CD4-positive, CD25-positive, alpha-beta regulatory T cell (primary cell): ENCODE measurements around the gene INPP4B. TPM values are rescaled to one million over a fixed set of nuclear protein-coding genes. Genes with fewer than 3 reads are reported as not detected.

Experiments
- ATAC-seq, 2 donors: fragments of 150-1000 bp; cut with Tn5 transposase; one replicate each; pipeline ENCODE4 v1.10.0; 2021; ENCODE audit warnings: low read depth in 2 of 2, moderate number of reproducible peaks in 2 of 2, moderate library complexity in 1 of 2
- DNase-seq, 3 donors: peaks; one replicate each; pipeline versions ENCODE4 v3.0.0 to v3.0.0-alpha.2; 2012 to 2022; ENCODE audit warnings: mixed read lengths in 1 of 3
- H3K27ac ChIP-seq: one replicate; pipeline ENCODE4 v1.7.0; 2013; ENCODE audit warnings: mild to moderate bottlenecking, low read length; ENCODE audit not compliant: insufficient read depth, poor library complexity, severe bottlenecking
- H3K27me3 ChIP-seq: one replicate; pipeline ENCODE4 v1.7.0; 2013; ENCODE audit warnings: low read length; ENCODE audit not compliant: control insufficient read depth, insufficient read depth
- H3K36me3 ChIP-seq: one replicate; pipeline ENCODE4 v1.7.0; 2013; ENCODE audit warnings: mild to moderate bottlenecking, low read length, moderate library complexity; ENCODE audit not compliant: control insufficient read depth, insufficient read depth
- H3K4me1 ChIP-seq: 2 replicates; pipeline ENCODE4 v1.7.0; 2013; ENCODE audit warnings: mild to moderate bottlenecking, low read length; ENCODE audit not compliant: insufficient read depth, control insufficient read depth, poor library complexity, severe bottlenecking
- H3K4me3 ChIP-seq: one replicate; pipeline ENCODE4 v1.7.0; 2013; ENCODE audit warnings: low read depth, mild to moderate bottlenecking, low read length, moderate library complexity
- H3K9me3 ChIP-seq, 2 experiments: 1 replicate in 1 of 2; 2 replicates in 1 of 2; pipeline ENCODE4 v1.7.0; 2013; ENCODE audit warnings: low read length in 2 of 2, mild to moderate bottlenecking in 1 of 2, moderate library complexity in 1 of 2; ENCODE audit not compliant: control insufficient read depth in 2 of 2
- H3K27ac Mint-ChIP-seq, 3 donors: one replicate each; pipeline ENCODE4 v1.8.0; 2020 to 2022; ENCODE audit warnings: mild to moderate bottlenecking in 3 of 3, mixed read lengths in 3 of 3, moderate library complexity in 2 of 3
- H3K27me3 Mint-ChIP-seq: one replicate; pipeline ENCODE4 v1.8.0; 2022; ENCODE audit warnings: mild to moderate bottlenecking, mixed read lengths
- H3K36me3 Mint-ChIP-seq: one replicate; pipeline ENCODE4 v1.8.0; 2020; ENCODE audit warnings: mixed read lengths
- H3K4me1 Mint-ChIP-seq, 4 donors: one replicate each; pipeline ENCODE4 v1.8.0; 2020 to 2022; ENCODE audit warnings: mixed read lengths in 4 of 4, mild to moderate bottlenecking in 1 of 4
- H3K4me3 Mint-ChIP-seq, 4 donors: one replicate each; pipeline ENCODE4 v1.8.0; 2020 to 2022; ENCODE audit warnings: mild to moderate bottlenecking in 4 of 4, mixed read lengths in 4 of 4, moderate library complexity in 3 of 4
- H3K9me3 Mint-ChIP-seq, 7 donors: one replicate each; pipeline ENCODE4 v1.8.0; 2020 to 2022; ENCODE audit warnings: mixed read lengths in 7 of 7, mild to moderate bottlenecking in 3 of 7, moderate library complexity in 2 of 7
- polyA plus RNA-seq, 4 donors: library from polyadenylated mRNA; unstranded; fragments of 300-500 nt; fragmentation: Illumina TruSeq; gene quantifications; one replicate each; pipeline ENCODE4 v1.2.3, GENCODE V29; 2021
- total RNA-seq: library from RNA; stranded (reverse); gene quantifications from one replicate; pipeline ENCODE4 v1.2.3, GENCODE V29; 2022

The INPP4B gene
- total and polyA plus RNA-seq, 5 donors from 2014 or later: 37.6 to 89.4 (median 44.6) TPM

GRCh38 chr4:142044271-142044670 is 801.8 kb downstream of the INPP4B start:
- H3K4me3 ChIP-seq: no peak overlapping the region

DNA sequence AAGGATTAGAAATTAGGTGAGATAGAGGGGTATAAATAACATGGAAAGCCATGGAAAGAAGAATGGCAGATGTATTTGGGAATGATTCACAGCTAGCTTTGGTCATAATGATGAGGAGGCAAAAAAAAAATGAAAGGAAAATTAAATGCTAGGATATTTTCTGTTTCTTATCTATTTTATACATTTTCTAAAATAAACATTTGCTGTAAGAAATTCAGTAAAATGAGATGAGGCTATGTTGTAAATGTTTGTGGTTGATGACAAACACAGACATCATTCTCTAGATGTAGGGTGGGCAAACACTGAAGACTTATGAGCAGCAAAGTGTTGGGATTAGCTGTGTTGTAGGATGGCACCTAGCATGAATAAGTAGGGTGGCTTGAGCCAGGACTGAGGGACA is 802.6 kb downstream of the INPP4B start:
- no peaks in the 10 kb centered on the region for H3K27me3 Mint-ChIP-seq
- Histone ChIP-seq H3K36me3 (peaks cover 7% of the 10 kb centered on the region), H3K4me1 (no peaks in the 10 kb centered on the region), H3K27ac (no peak overlapping the region), H3K27me3 (no peaks in the 10 kb centered on the region), H3K4me3 (no peak overlapping the region), H3K9me3 (no peaks in the 10 kb centered on the region)
- ATAC-seq: no peak
- H3K9me3 Mint-ChIP-seq: no peaks in the 10 kb centered on the region
- H3K4me1 Mint-ChIP-seq: peaks cover 31 to 62% (median 36%) of the 10 kb centered on the region in 4 donors
- no peak overlapping the region for H3K4me3 Mint-ChIP-seq
- peak overlapping the region in 2 of 3 donors; percentile 2 to 43 for H3K27ac Mint-ChIP-seq
- no peak for DNase-seq
- peaks cover 31% of the 10 kb centered on the region for H3K36me3 Mint-ChIP-seq

More at GRCh38 chr4:142044271-142044670, 801.8 kb downstream of the INPP4B start:
- H3K27me3 Mint-ChIP-seq: no peaks in the 10 kb centered on the region
- Histone ChIP-seq H3K4me1 (no peaks in the 10 kb centered on the region), H3K27ac (no peak overlapping the region), H3K9me3 (no peaks in the 10 kb centered on the region), H3K27me3 (no peaks in the 10 kb centered on the region), H3K36me3 (peaks cover 7% of the 10 kb centered on the region)
- DNase-seq: no peak
- H3K36me3 Mint-ChIP-seq: peaks cover 34% of the 10 kb centered on the region
- peak overlapping the region in 1 of 3 donors; percentile 14 for H3K27ac Mint-ChIP-seq
- H3K4me1 Mint-ChIP-seq: peaks cover 28 to 62% (median 35%) of the 10 kb centered on the region in 4 donors
- ATAC-seq: no peak
- no peak overlapping the region for H3K4me3 Mint-ChIP-seq
- H3K9me3 Mint-ChIP-seq: no peaks in the 10 kb centered on the region

- no peaks in the 10 kb centered on the region for H3K27me3 ChIP-seq
- H3K27ac ChIP-seq: no peak overlapping the region
- H3K36me3 ChIP-seq: peaks cover 5% of the 10 kb centered on the region
- Mint-ChIP-seq H3K9me3 (no peaks in the 10 kb centered on the region), H3K27me3 (no peaks in the 10 kb centered on the region), H3K4me1 (peaks cover 33 to 51% (median 35%) of the 10 kb centered on the region in 4 donors), H3K36me3 (peaks cover 21% of the 10 kb centered on the region), H3K27ac (peak overlapping the region in 2 of 3 donors; percentile 2 to 39), H3K4me3 (no peak overlapping the region)
- ATAC-seq (no peak), DNase-seq (no peak)
- H3K9me3 ChIP-seq: no peaks in the 10 kb centered on the region
- H3K4me1 ChIP-seq: no peaks in the 10 kb centered on the region
- no peak overlapping the region for H3K4me3 ChIP-seq
Observed at GRCh38 chr4:142041788-142042187, 804.3 kb downstream of the INPP4B start.

GRCh38 chr4:142040043-142040442 is 806.1 kb downstream of the INPP4B start:
- H3K4me3 ChIP-seq: no peak overlapping the region
- Mint-ChIP-seq H3K36me3 (peaks cover 21% of the 10 kb centered on the region), H3K27me3 (no peaks in the 10 kb centered on the region), H3K27ac (peak overlapping the region in 2 of 3 donors; percentile 64 to 89), H3K9me3 (no peaks in the 10 kb centered on the region), H3K4me1 (peaks cover 30 to 45% (median 38%) of the 10 kb centered on the region in 4 donors), H3K4me3 (no peak overlapping the region)
- H3K36me3 ChIP-seq: peaks cover 7% of the 10 kb centered on the region
- ATAC-seq (no peak), DNase-seq (no peak)
- H3K9me3 ChIP-seq: no peaks in the 10 kb centered on the region
- no peaks in the 10 kb centered on the region for H3K4me1 ChIP-seq
- no peaks in the 10 kb centered on the region for H3K27me3 ChIP-seq
- H3K27ac ChIP-seq: no peak overlapping the region

DNA sequence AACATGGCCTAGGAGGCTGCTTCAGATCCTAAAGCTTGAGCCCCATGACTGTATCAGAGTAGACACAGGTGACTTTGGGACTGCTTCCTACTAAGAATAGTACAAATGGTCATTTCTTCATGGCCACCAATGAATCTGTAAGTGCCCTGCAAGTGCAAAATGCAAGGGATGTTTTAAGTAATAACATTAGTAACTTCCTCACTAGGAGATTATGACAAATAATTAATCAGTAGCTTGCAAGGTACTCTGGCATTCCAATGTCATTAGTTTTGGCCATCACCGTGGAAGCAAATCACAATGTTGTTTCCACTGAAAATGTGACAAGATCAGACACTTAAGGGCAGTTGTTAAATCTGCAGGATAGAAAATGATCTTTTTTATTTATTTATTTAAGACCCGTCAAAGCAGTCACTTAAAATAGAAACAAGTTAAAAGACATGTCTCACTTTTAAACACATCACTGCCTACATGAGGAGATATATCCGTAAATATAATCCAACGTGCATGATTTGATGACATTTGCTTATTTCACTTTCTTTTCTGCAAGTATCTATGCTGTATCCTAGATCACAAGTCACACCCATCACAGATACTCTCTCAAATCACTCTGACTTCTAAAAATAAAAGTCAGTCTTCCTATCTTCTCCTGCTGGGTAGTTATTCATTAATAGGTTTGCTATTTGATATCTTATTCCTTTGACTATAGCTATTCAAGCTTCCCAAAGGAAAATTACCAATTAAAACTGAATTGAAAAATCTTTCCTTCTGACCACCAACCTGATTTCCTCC is 809.1 kb downstream of the INPP4B start:
- Histone ChIP-seq H3K9me3 (no peaks in the 10 kb centered on the region), H3K27ac (no peak overlapping the region), H3K27me3 (no peaks in the 10 kb centered on the region), H3K36me3 (peaks cover 9% of the 10 kb centered on the region), H3K4me3 (no peak overlapping the region), H3K4me1 (no peaks in the 10 kb centered on the region)
- peaks cover 28 to 37% (median 29%) of the 10 kb centered on the region in 4 donors for H3K4me1 Mint-ChIP-seq
- ATAC-seq (no peak), DNase-seq (no peak)
- no peak overlapping the region for H3K4me3 Mint-ChIP-seq
- no peak overlapping the region for H3K27ac Mint-ChIP-seq
- H3K9me3 Mint-ChIP-seq: no peaks in the 10 kb centered on the region
- peaks cover 17% of the 10 kb centered on the region for H3K36me3 Mint-ChIP-seq
- no peaks in the 10 kb centered on the region for H3K27me3 Mint-ChIP-seq

- no peaks in the 10 kb centered on the region for H3K9me3 Mint-ChIP-seq
- Histone ChIP-seq H3K27ac (no peak overlapping the region), H3K9me3 (no peaks in the 10 kb centered on the region), H3K36me3 (peaks cover 9% of the 10 kb centered on the region), H3K27me3 (no peaks in the 10 kb centered on the region), H3K4me3 (no peak overlapping the region), H3K4me1 (no peaks in the 10 kb centered on the region)
- no peak overlapping the region for H3K4me3 Mint-ChIP-seq
- H3K36me3 Mint-ChIP-seq: peaks cover 17% of the 10 kb centered on the region
- ATAC-seq (no peak), DNase-seq (no peak)
- no peaks in the 10 kb centered on the region for H3K27me3 Mint-ChIP-seq
- peaks cover 28 to 32% (median 29%) of the 10 kb centered on the region in 4 donors for H3K4me1 Mint-ChIP-seq
- peak overlapping the region in 1 of 3 donors; percentile 37 for H3K27ac Mint-ChIP-seq
Observed at GRCh38 chr4:142035566-142035965, 810.5 kb downstream of the INPP4B start.

DNA sequence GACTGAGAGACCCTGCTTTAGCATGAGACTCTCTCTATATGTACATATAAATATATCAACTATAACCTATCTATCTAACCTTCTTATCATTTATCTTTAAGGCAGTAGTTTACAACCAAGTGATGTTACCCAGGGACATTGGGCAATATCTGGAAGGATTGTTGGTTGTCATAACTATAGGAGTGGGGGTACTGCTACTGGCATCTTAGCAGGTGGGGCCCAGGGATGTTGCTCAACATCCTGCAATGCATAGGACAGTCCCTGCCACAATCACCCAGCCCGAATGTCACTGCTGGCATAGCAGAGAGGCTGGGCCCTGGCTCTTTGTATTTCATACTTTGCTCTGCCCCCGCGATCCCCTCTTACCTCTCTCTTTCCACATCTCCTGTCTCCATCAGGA is 812.0 kb downstream of the INPP4B start:
- no peaks in the 10 kb centered on the region for H3K9me3 Mint-ChIP-seq
- H3K36me3 ChIP-seq: peaks cover 18% of the 10 kb centered on the region
- no peaks in the 10 kb centered on the region for H3K4me1 ChIP-seq
- no peaks in the 10 kb centered on the region for H3K27me3 Mint-ChIP-seq
- no peaks in the 10 kb centered on the region for H3K9me3 ChIP-seq
- H3K36me3 Mint-ChIP-seq: peaks cover 25% of the 10 kb centered on the region
- no peaks in the 10 kb centered on the region for H3K27me3 ChIP-seq
- DNase-seq: no peak
- H3K4me1 Mint-ChIP-seq: peaks cover 22 to 32% (median 22%) of the 10 kb centered on the region in 4 donors
- no peak overlapping the region for H3K4me3 ChIP-seq
- no peak overlapping the region for H3K27ac ChIP-seq
- peak overlapping the region; percentile 75 to 93 (median 84) for H3K27ac Mint-ChIP-seq
- H3K4me3 Mint-ChIP-seq: no peak overlapping the region
- ATAC-seq: no peak

GRCh38 chr4:142030010-142030409 is 816.1 kb downstream of the INPP4B start:
- no peak overlapping the region for H3K4me3 ChIP-seq
- peaks cover 43% of the 10 kb centered on the region for H3K36me3 Mint-ChIP-seq
- no peaks in the 10 kb centered on the region for H3K27me3 Mint-ChIP-seq
- DNase-seq (no peak), ATAC-seq (no peak)
- no peaks in the 10 kb centered on the region for H3K4me1 ChIP-seq
- H3K9me3 Mint-ChIP-seq: no peaks in the 10 kb centered on the region
- H3K4me3 Mint-ChIP-seq: no peak overlapping the region
- no peaks in the 10 kb centered on the region for H3K9me3 ChIP-seq
- H3K27ac Mint-ChIP-seq: peak overlapping the region in 2 of 3 donors; percentile 6 to 14
- peaks cover 28% of the 10 kb centered on the region for H3K36me3 ChIP-seq
- H3K27ac ChIP-seq: peak overlapping the region; percentile 17
- peaks cover 6 to 23% (median 16%) of the 10 kb centered on the region in 4 donors for H3K4me1 Mint-ChIP-seq
- H3K27me3 ChIP-seq: no peaks in the 10 kb centered on the region
